ENCODE data around the gene NFRKB. TPM values are rescaled to one million over a fixed set of nuclear protein-coding genes. Genes with fewer than 3 reads are reported as not detected.

The NFRKB gene
- total and polyA plus RNA-seq, 2 of the 8 experiments (the other 6 are each of a cell fraction or from before 2014, with no cell fraction given) = 17.0 to 31.0 TPM

GRCh38 chr11:129933891-129934290, 38.5 kb upstream of the NFRKB start:
- H3K9ac ChIP-seq (replicated peaks in 1 of 4; ENCODE audit: extremely low read depth in 1 of 4, low read depth in 3 of 4, low read length in 3 of 4) = no peak overlapping the region
- no peak overlapping the region for H3K4ac ChIP-seq (replicated peaks; ENCODE audit: insufficient read length, low read depth, low read length)
- no peaks in the 10 kb centered on the region for H3K23me2 ChIP-seq (ENCODE audit: low read depth, low read length)
- no peak overlapping the region for H3K18ac ChIP-seq (ENCODE audit: extremely low read depth, low read length)
- H2BK15ac ChIP-seq (ENCODE audit: low read length) = no peak overlapping the region
- FAIRE-seq = no peak
- no peak overlapping the region for H2BK20ac ChIP-seq (ENCODE audit: low read length)
- H4K8ac ChIP-seq (ENCODE audit: extremely low read depth, insufficient read depth, low read length) = no peak overlapping the region
- CTCF ChIA-PET (ENCODE audit: partially characterized antibody) = interaction anchor here (0.7 to 4.0 kb wide), 4 partner anchors 8 to 198 kb away, joined by 3 to 15 read pairs (median 10); no protein-coding TSS in a partner anchor
- peak overlapping the region; percentile 26; the same call in 1 of the 2 replicates for H2BK5ac ChIP-seq (ENCODE audit: low read depth, low read length)
- peak overlapping the region; percentile 13 for H2BK120ac ChIP-seq (replicated peaks; ENCODE audit: low read depth, low read length)
- H3K27ac ChIP-seq (ENCODE audit: low read depth, low read length) = no peak overlapping the region
- H3K4me1 ChIP-seq (replicated peaks in 1 of 4; ENCODE audit: control insufficient read depth in 3 of 4, insufficient read depth in 4 of 4, low read length in 3 of 4) = peaks cover 0 to 10% (median 6%) of the 10 kb centered on the region in 4 experiments; a peak in 6 of 7 replicates
- no peaks in the 10 kb centered on the region for H3K27me3 ChIP-seq (replicated peaks in 1 of 4; ENCODE audit: control insufficient read depth in 3 of 4, extremely low read depth in 1 of 4, insufficient read depth in 3 of 4, low read length in 3 of 4)
- H3K4me3 ChIP-seq (ENCODE audit: extremely low read depth in 1 of 4, insufficient read depth in 2 of 4, low read depth in 3 of 4, low read length in 4 of 4) = no peak overlapping the region
- H4K5ac ChIP-seq (ENCODE audit: insufficient read length, low read depth, low read length) = no peak overlapping the region
- no peak overlapping the region for H3K56ac ChIP-seq (replicated peaks; ENCODE audit: insufficient read length, low read depth, low read length)
- no peak for DNase-seq (ENCODE audit: low read depth in 1 of 2, low spot score in 2 of 2)
- H2BK12ac ChIP-seq (ENCODE audit: low read depth, low read length) = peak overlapping the region; percentile 65; the same call in 1 of the 2 replicates
- POLR2A ChIA-PET (ENCODE audit: partially characterized antibody) = interaction anchor here (0.7 to 1.6 kb wide), 2 partner anchors 8 to 38 kb away, joined by 3 to 7 read pairs; no protein-coding TSS in a partner anchor
- H3K14ac ChIP-seq (ENCODE audit: insufficient read length) = no peak overlapping the region
- H3K79me2 ChIP-seq (ENCODE audit: control insufficient read depth in 1 of 2, insufficient read depth in 2 of 2, low read length in 2 of 2) = no peaks in the 10 kb centered on the region
- no peak for TF ChIP-seq HDAC2 (IDR thresholded peaks at IDR 0.05; ENCODE audit: borderline replicate concordance in 1 of 2, low read depth in 2 of 2, low read length in 2 of 2)
- no peak for TF ChIP-seq SIRT6 (IDR thresholded peaks at IDR 0.05; ENCODE audit: low read length)
- H2AFZ ChIP-seq (ENCODE audit: low read length) = no peak overlapping the region
- H3K4me2 ChIP-seq (ENCODE audit: insufficient read depth in 1 of 2, low read depth in 2 of 2, low read length in 2 of 2) = no peak overlapping the region
- peak overlapping the region; percentile 75; the same call in 1 of the 2 replicates for H2AK5ac ChIP-seq (ENCODE audit: low read depth, low read length)
- no peaks in the 10 kb centered on the region for H3K79me1 ChIP-seq (ENCODE audit: low read depth, low read length)
- no peak overlapping the region for H3K23ac ChIP-seq (ENCODE audit: insufficient read length)
- H4K91ac ChIP-seq (replicated peaks; ENCODE audit: insufficient read length, low read length) = no peak overlapping the region
- H4K20me1 ChIP-seq (replicated peaks in 1 of 2; ENCODE audit: control insufficient read depth in 1 of 2, insufficient read depth in 2 of 2, low read length in 2 of 2) = no peaks in the 10 kb centered on the region
- peaks cover 0 to 17% (median 10%) of the 10 kb centered on the region in 4 experiments; a peak in 5 of 8 replicates for H3K36me3 ChIP-seq (ENCODE audit: control insufficient read depth in 2 of 4, insufficient read depth in 4 of 4, low read length in 3 of 4)
- WGBS, 2 experiments (ENCODE audit: extremely low coverage in 1 of 2, insufficient coverage in 1 of 2, insufficient read length in 1 of 2, insufficient replicate concordance in 2 of 2, low coverage in 1 of 2, low lambda C conversion rate in 2 of 2, missing lambda C conversion rate in 1 of 2) = 93% methylated on average over 9 of the region's 9 CpGs; no CpG with 5 or more reads in 1 of the 2 experiments
- no peaks in the 10 kb centered on the region for H3K9me3 ChIP-seq (ENCODE audit: insufficient read depth in 2 of 2, low read depth in 1 of 2, low read length in 1 of 2)
